OCI-LY7 (cell line): ENCODE results near the gene SLC25A17. TPM values are rescaled to one million over a fixed set of nuclear protein-coding genes. Genes with fewer than 3 reads are reported as not detected.

Source experiments
- BruUV-seq: library from RNA; stranded (reverse); fragments of 400-500 nt; replicated peaks from 2 replicates; lab custom pipeline; 2021; lab: Mats Ljungman, UMichigan
- CTCF ChIA-PET: fragments of 300-600 bp; sonication (Branson Sonifier 250); formaldehyde crosslinking; loops from one replicate; lab custom pipeline; 2022; ENCODE audit warnings: antibody characterized with exemption; ENCODE audit not compliant: unreplicated experiment; lab: Charles Lee
- POLR2A ChIA-PET: fragments of 300-600 bp; sonication (Branson Sonifier 250); formaldehyde crosslinking; loops from one replicate; lab custom pipeline; 2022; ENCODE audit warnings: antibody characterized with exemption; lab: Charles Lee
- DNase-seq: peaks from one replicate; pipeline ENCODE4 v3.0.0-alpha.2; 2015; ENCODE audit warnings: low spot score
- H2AFZ ChIP-seq: fragments of 200-600 bp; sonication (generic), shearing (Covaris generic); 2 replicates; pipeline ENCODE4 v1.6.1; 2014; ENCODE audit warnings: mild to moderate bottlenecking, antibody characterized with exemption, low read length, moderate library complexity
- H3K27ac ChIP-seq: fragments of 200-600 bp; sonication (generic); 2 replicates; pipeline ENCODE4 v1.5.1; 2014; ENCODE audit warnings: mixed run types, low read depth, mild to moderate bottlenecking, moderate library complexity, low read length, inconsistent platforms; ENCODE audit not compliant: poor library complexity, severe bottlenecking
- H3K36me3 ChIP-seq: fragments of 200-600 bp; sonication (generic); 2 replicates; pipeline ENCODE4 v1.6.1; 2014; ENCODE audit warnings: mild to moderate bottlenecking, antibody characterized with exemption, low read length, moderate library complexity, mixed read lengths; ENCODE audit not compliant: insufficient read depth
- H3K4me1 ChIP-seq: fragments of 200-600 bp; sonication (generic); 2 replicates; pipeline ENCODE4 v1.5.1; 2014; ENCODE audit warnings: mild to moderate bottlenecking, low read length; ENCODE audit not compliant: insufficient read depth, poor library complexity, severe bottlenecking
- H3K4me2 ChIP-seq: fragments of 200-600 bp; sonication (generic); 2 replicates; pipeline ENCODE4 v1.6.1; 2014; ENCODE audit warnings: mild to moderate bottlenecking, low read length
- H3K4me3 ChIP-seq: fragments of 200-600 bp; sonication (generic); 2 replicates; pipeline ENCODE4 v1.5.1; 2014; ENCODE audit warnings: mild to moderate bottlenecking, low read depth, low read length; ENCODE audit not compliant: poor library complexity, severe bottlenecking
- H3K79me2 ChIP-seq: fragments of 200-600 bp; sonication (generic); 2 replicates; pipeline ENCODE4 v1.6.1; 2016; ENCODE audit warnings: low read depth, mild to moderate bottlenecking, low read length, moderate library complexity, mixed read lengths; ENCODE audit not compliant: insufficient read depth
- H3K9me2 ChIP-seq: fragments of 200-600 bp; sonication (generic); 2 replicates; pipeline ENCODE4 v1.6.1; 2016; ENCODE audit warnings: mild to moderate bottlenecking, low read length, mixed read lengths; ENCODE audit not compliant: insufficient read depth
- H3K9me3 ChIP-seq: fragments of 200-600 bp; sonication (generic); 2 replicates; pipeline ENCODE4 v1.6.1; 2014; ENCODE audit warnings: mild to moderate bottlenecking, mixed run types, low read length, mixed read lengths
- H4K20me1 ChIP-seq: fragments of 200-600 bp; sonication (generic); 2 replicates; pipeline ENCODE4 v1.6.1; 2014; ENCODE audit warnings: mild to moderate bottlenecking, antibody characterized with exemption, low read length, moderate library complexity, mixed read lengths; ENCODE audit not compliant: insufficient read depth
- CTCF ChIP-seq: fragments of 200-600 bp; sonication (generic); conservative IDR thresholded peaks from 2 replicates; pipeline ENCODE4 v1.5.1; 2014; ENCODE audit warnings: mild to moderate bottlenecking, antibody characterized with exemption, low read length, moderate library complexity, mixed read lengths
- EZH2phosphoT487 ChIP-seq: fragments of 200-600 bp; sonication (generic); IDR thresholded peaks from 2 replicates; pipeline ENCODE4 v1.6.1; 2018; ENCODE audit warnings: low read depth, borderline replicate concordance, mild to moderate bottlenecking, mixed run types, antibody characterized with exemption, low read length, moderate library complexity, mixed read lengths
- intact Hi-C: fragments of 100-400 bp; cut with micrococcal nuclease; formaldehyde crosslinking; loops from one replicate; pipeline ENCODE4 v1.10.0; 2022; ENCODE audit not compliant: unreplicated experiment
- total RNA-seq, 2 experiments: library from RNA; depleted of rRNA in 1 of 2; stranded (reverse); fragments of >200 nt in 1 of 2; shearing (Covaris generic) in 1 of 2; gene quantifications; 2 replicates each; pipeline ENCODE4 v1.2.3, GENCODE V29; 2014 to 2022

Gene SLC25A17
- total RNA-seq, 2 experiments from 2014 or later = 25.9 to 37.9 TPM

- no peak for DNase-seq
- Histone ChIP-seq H3K9me2 (no peaks in the 10 kb centered on the region), H3K36me3 (peaks cover 55% of the 10 kb centered on the region), H3K4me2 (no peak overlapping the region), H3K4me3 (no peak overlapping the region), H3K9me3 (no peaks in the 10 kb centered on the region), H4K20me1 (0 out of 2 replicates have a peak, but pooled peaks cover 11% of the 10 kb centered on the region), H2AFZ (no peak overlapping the region), H3K4me1 (no peaks in the 10 kb centered on the region), H3K79me2 (peaks cover 56% of the 10 kb centered on the region; the same call in 1 of the 2 replicates), H3K27ac (no peak overlapping the region)
- intact Hi-C loops = no loop called here
- no TSS peak for BruUV-seq
- TF ChIP-seq CTCF (no peak), EZH2phosphoT487 (no peak)
- ChIA-PET CTCF (no interaction called here), POLR2A (interaction anchor here (1.3 kb wide), 1 partner anchor 87 kb away, joined by 3 read pairs; no protein-coding TSS in a partner anchor)
These were observed 13.9 kb downstream of the SLC25A17 start for GRCh38 chr22:40805239-40805638.

GRCh38 chr22:40803321-40803720, 15.8 kb downstream of the SLC25A17 start:
- no peak for TF ChIP-seq EZH2phosphoT487
- TF ChIP-seq CTCF = no peak
- no peaks in the 10 kb centered on the region for H3K9me2 ChIP-seq
- ChIA-PET CTCF (no interaction called here), POLR2A (interaction anchor here (0.6 to 0.7 kb wide), 2 partner anchors 23 to 223 kb away, joined by 3 read pairs; no protein-coding TSS in a partner anchor)
- peaks cover 41% of the 10 kb centered on the region; the same call in 1 of the 2 replicates for H3K79me2 ChIP-seq
- BruUV-seq = no TSS peak
- no peak overlapping the region for H3K4me3 ChIP-seq
- peaks cover 48% of the 10 kb centered on the region for H3K36me3 ChIP-seq
- H3K4me2 ChIP-seq = no peak overlapping the region
- H2AFZ ChIP-seq = no peak overlapping the region
- 0 out of 2 replicates have a peak, but pooled peaks cover 5% of the 10 kb centered on the region for H4K20me1 ChIP-seq
- H3K4me1 ChIP-seq = no peaks in the 10 kb centered on the region
- H3K9me3 ChIP-seq = no peaks in the 10 kb centered on the region
- no peak for DNase-seq
- H3K27ac ChIP-seq = no peak overlapping the region
- intact Hi-C loops = no loop called here

GRCh38 chr22:40799008-40799407, 20.1 kb downstream of the SLC25A17 start:
- H3K4me1 ChIP-seq = no peaks in the 10 kb centered on the region
- no peaks in the 10 kb centered on the region for H4K20me1 ChIP-seq
- intact Hi-C loops = no loop called here
- no peaks in the 10 kb centered on the region for H3K9me3 ChIP-seq
- H3K4me3 ChIP-seq = no peak overlapping the region
- no peaks in the 10 kb centered on the region for H3K9me2 ChIP-seq
- BruUV-seq = no TSS peak
- H3K79me2 ChIP-seq = peaks cover 11% of the 10 kb centered on the region; the same call in 1 of the 2 replicates
- ChIA-PET POLR2A (no interaction called here), CTCF (no interaction called here)
- H3K4me2 ChIP-seq = no peak overlapping the region
- H3K36me3 ChIP-seq = peaks cover 45% of the 10 kb centered on the region
- no peak for DNase-seq
- H3K27ac ChIP-seq = no peak overlapping the region
- TF ChIP-seq EZH2phosphoT487 (no peak), CTCF (no peak)
- no peak overlapping the region for H2AFZ ChIP-seq
